BJ (cell line): ENCODE data around the gene TSPAN12. TPM values are rescaled to one million over a fixed set of nuclear protein-coding genes. Genes with fewer than 3 reads are reported as not detected.

Source experiments
- CTCF ChIA-PET: fragments of 350-600 bp; formaldehyde crosslinking; extraction: SDS; loops from one replicate; lab custom pipeline; 2021; ENCODE audit warnings: antibody characterized with exemption, inconsistent platforms; lab: Yijun Ruan, JAX
- POLR2A ChIA-PET: fragments of 300-600 bp; sonication (Branson Sonifier 250); formaldehyde crosslinking; extraction: SDS; loops from one replicate; lab custom pipeline; 2021; ENCODE audit warnings: antibody characterized with exemption; lab: Charles Lee
- DNase-seq: peaks from one replicate; pipeline ENCODE4 v3.0.0-alpha.2; 2011; ENCODE audit warnings: low read depth
- H3K27me3 ChIP-seq: 2 replicates; pipeline ENCODE4 v1.6.0; 2011; ENCODE audit warnings: low read length; ENCODE audit not compliant: control insufficient read depth, insufficient read depth
- H3K36me3 ChIP-seq: 2 replicates; pipeline ENCODE4 v1.5.1; 2011; ENCODE audit warnings: low read length; ENCODE audit not compliant: control insufficient read depth, insufficient read depth
- H3K4me3 ChIP-seq: 2 replicates; pipeline ENCODE4 v1.5.1; 2011; ENCODE audit warnings: low read depth, mild to moderate bottlenecking, control low read depth, low read length
- polyA plus RNA-seq: library from polyadenylated mRNA; depleted of rRNA; stranded (reverse); fragments of >200 nt; gene quantifications from 2 replicates; pipeline ENCODE4 v1.2.3, GENCODE V29; 2011; rRNA removed
- TF ChIP-seq, protein P1 (sequence below): IDR thresholded peaks from 2 replicates; pipeline ENCODE4 v1.5.1; 2011; ENCODE audit warnings: low read depth, mild to moderate bottlenecking, control low read depth, inconsistent platforms, low read length, moderate library complexity; ENCODE audit not compliant: insufficient read depth

TSPAN12 gene
- polyA plus RNA-seq, 1 experiment, result not detected

DNA sequence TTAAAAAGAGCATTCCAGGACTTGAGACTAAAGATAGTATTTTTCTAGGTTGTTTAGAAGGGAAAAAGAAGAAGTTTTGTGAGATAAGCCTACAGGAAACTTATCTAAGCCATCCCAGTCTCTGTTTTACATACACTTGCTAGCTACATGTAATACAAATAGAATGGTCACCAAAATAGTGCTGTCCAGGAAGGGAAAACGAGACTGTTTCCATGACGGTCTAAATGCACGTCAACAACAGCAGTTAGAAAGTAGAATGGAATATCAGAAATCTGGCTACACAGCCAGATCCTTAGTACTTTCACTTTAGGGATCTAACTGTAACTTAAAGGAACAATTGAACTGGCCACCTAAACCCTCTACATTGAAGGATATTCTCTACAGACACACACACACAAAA is 117.6 kb downstream of the TSPAN12 start:
- H3K36me3 ChIP-seq, result no peaks in the 10 kb centered on the region
- ChIA-PET POLR2A (no interaction called here), CTCF (no interaction called here)
- DNase-seq, result no peak
- H3K4me3 ChIP-seq, result no peak overlapping the region
- H3K27me3 ChIP-seq, result no peaks in the 10 kb centered on the region
- TF ChIP-seq, protein P1, sequence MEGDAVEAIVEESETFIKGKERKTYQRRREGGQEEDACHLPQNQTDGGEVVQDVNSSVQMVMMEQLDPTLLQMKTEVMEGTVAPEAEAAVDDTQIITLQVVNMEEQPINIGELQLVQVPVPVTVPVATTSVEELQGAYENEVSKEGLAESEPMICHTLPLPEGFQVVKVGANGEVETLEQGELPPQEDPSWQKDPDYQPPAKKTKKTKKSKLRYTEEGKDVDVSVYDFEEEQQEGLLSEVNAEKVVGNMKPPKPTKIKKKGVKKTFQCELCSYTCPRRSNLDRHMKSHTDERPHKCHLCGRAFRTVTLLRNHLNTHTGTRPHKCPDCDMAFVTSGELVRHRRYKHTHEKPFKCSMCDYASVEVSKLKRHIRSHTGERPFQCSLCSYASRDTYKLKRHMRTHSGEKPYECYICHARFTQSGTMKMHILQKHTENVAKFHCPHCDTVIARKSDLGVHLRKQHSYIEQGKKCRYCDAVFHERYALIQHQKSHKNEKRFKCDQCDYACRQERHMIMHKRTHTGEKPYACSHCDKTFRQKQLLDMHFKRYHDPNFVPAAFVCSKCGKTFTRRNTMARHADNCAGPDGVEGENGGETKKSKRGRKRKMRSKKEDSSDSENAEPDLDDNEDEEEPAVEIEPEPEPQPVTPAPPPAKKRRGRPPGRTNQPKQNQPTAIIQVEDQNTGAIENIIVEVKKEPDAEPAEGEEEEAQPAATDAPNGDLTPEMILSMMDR, result no peak

GRCh38 chr7:120738816-120739215 is 119.1 kb downstream of the TSPAN12 start:
- ChIA-PET POLR2A (no interaction called here), CTCF (interaction anchor here (1.5 kb wide), 1 partner anchor 21 kb away, joined by 3 read pairs; no protein-coding TSS in a partner anchor)
- no peak for DNase-seq
- H3K36me3 ChIP-seq, result no peaks in the 10 kb centered on the region
- TF ChIP-seq, protein P1, result no peak
- no peaks in the 10 kb centered on the region for H3K27me3 ChIP-seq
- H3K4me3 ChIP-seq, result no peak overlapping the region

Other genes with a start within 250 kb of the TSPAN12 start
- 4.4 and 8.4 TPM in 2 replicates for gene ING3, start 92.6 kb upstream of the TSPAN12 start, polyA plus RNA-seq
- gene CPED1, start 130.6 kb upstream of the TSPAN12 start, polyA plus RNA-seq, result 18.3 and 22.0 TPM in 2 replicates